Memory B cell (primary cell): ENCODE data around the gene MED31.
"Not testable (repeated sequence)": the region's sequence is repeated elsewhere in the genome, so short reads cannot be mapped to it uniquely, and the experiment has no call there.

Experiments used
- ATAC-seq: fragments of 150-1000 bp; cut with Tn5 transposase; 2 replicates; pipeline ENCODE4 v1.10.0; 2021; ENCODE audit warnings: low read depth, mild to moderate bottlenecking, moderate library complexity
- DNase-seq, 2 donors: peaks; one replicate each; pipeline ENCODE4 v3.0.0; 2022; ENCODE audit warnings: low spot score in 2 of 2
- H3K27ac Mint-ChIP-seq: one replicate; pipeline ENCODE4 v1.8.0; 2022; ENCODE audit warnings: mild to moderate bottlenecking, moderate library complexity, mixed read lengths
- H3K27me3 Mint-ChIP-seq: one replicate; pipeline ENCODE4 v1.8.0; 2022; ENCODE audit warnings: mixed read lengths
- H3K36me3 Mint-ChIP-seq: one replicate; pipeline ENCODE4 v1.8.0; 2022; ENCODE audit warnings: mild to moderate bottlenecking, mixed read lengths
- H3K4me1 Mint-ChIP-seq: one replicate; pipeline ENCODE4 v1.8.0; 2022; ENCODE audit warnings: mixed read lengths
- H3K4me3 Mint-ChIP-seq: one replicate; pipeline ENCODE4 v1.8.0; 2022; ENCODE audit warnings: mild to moderate bottlenecking, moderate library complexity, mixed read lengths
- H3K9me3 Mint-ChIP-seq: one replicate; pipeline ENCODE4 v1.8.0; 2022; ENCODE audit warnings: mixed read lengths

The MED31 gene

DNA sequence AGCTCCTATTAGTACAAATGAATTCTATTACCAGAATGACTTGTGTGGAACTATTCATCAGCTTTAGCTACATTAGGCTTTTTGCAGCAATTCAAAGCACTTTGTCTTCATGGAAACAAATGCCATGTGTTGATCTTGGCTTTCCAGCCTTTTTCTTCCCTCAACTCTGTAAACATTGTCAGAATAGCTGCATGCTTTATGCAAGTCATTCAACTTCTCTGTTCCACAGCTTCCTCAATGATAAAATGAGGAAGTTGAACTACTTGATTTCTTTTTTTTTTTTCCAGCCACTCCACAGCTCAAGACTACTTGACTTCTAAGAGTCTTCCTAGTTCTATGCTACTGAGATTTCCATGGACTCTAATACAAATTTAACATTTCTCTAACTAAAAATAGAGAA is 52.0 kb downstream of the MED31 start:
- peaks cover 9% of the 10 kb centered on the region for H3K4me1 Mint-ChIP-seq
- peak; percentile 86 for ATAC-seq
- H3K27me3 Mint-ChIP-seq: no peaks in the 10 kb centered on the region
- DNase-seq: peak in 1 of 2 donors; percentile 2
- no peaks in the 10 kb centered on the region for H3K9me3 Mint-ChIP-seq
- H3K36me3 Mint-ChIP-seq: peaks cover 22% of the 10 kb centered on the region
- H3K4me3 Mint-ChIP-seq: no peak overlapping the region
- H3K27ac Mint-ChIP-seq: no peak overlapping the region

- Mint-ChIP-seq H3K4me1 (peaks cover 9% of the 10 kb centered on the region), H3K9me3 (no peaks in the 10 kb centered on the region), H3K4me3 (no peak overlapping the region), H3K27ac (no peak overlapping the region), H3K36me3 (peaks cover 24% of the 10 kb centered on the region), H3K27me3 (no peaks in the 10 kb centered on the region)
- DNase-seq (no peak), ATAC-seq (no peak)
Measured at GRCh38 chr17:6597727-6598126, 53.7 kb downstream of the MED31 start.

DNA sequence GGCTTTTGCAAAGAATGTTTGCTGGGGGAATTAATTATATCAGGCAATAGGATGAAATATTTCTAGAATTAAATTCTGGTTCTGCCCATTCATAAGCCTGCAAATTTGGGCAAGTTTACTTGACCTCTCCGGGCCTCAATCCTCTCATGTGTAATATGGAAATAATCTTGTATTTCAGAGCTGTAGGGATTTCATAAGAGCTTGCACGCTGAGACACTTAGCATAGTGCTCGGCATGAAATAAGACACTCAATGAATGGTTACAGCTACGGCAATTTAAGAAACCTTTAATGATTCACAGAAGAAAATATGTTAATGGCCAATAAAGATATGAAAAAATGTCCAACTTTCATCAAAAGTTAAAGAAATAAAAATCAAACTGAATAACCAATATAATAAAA is 54.5 kb downstream of the MED31 start:
- no peak overlapping the region for H3K4me3 Mint-ChIP-seq

DNA sequence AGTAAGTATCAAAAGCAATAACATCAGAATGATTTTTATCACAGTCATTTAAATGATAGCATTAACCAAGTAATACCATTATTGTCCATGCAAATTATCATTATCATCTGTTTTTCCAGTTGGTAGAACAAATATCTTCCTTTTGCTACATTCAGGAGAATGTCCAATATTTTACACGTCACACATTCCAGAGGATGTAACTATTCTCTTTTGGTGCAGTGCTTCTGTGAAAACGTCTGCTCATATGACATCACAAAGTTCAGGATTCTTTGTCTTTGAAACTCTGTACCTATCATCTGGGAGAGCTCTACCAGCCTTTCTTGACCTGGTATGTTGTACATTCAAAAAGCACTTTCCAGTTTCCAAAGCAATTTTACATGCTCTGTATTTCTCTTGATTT is 54.9 kb downstream of the MED31 start:
- Mint-ChIP-seq H3K27me3 (no peaks in the 10 kb centered on the region), H3K36me3 (peaks cover 24% of the 10 kb centered on the region), H3K4me3 (no peak overlapping the region), H3K9me3 (no peaks in the 10 kb centered on the region), H3K4me1 (peaks cover 11% of the 10 kb centered on the region), H3K27ac (no peak overlapping the region)
- no peak for DNase-seq
- ATAC-seq: no peak

More for the DNA sequence above, 54.5 kb downstream of the MED31 start:
- ATAC-seq (no peak), DNase-seq (no peak)
- no peak overlapping the region for H3K27ac Mint-ChIP-seq
- peaks cover 9% of the 10 kb centered on the region for H3K4me1 Mint-ChIP-seq
- H3K36me3 Mint-ChIP-seq: peaks cover 22% of the 10 kb centered on the region
- H3K9me3 Mint-ChIP-seq: no peaks in the 10 kb centered on the region
- no peaks in the 10 kb centered on the region for H3K27me3 Mint-ChIP-seq

- Mint-ChIP-seq H3K27ac (no peak overlapping the region), H3K9me3 (no peaks in the 10 kb centered on the region), H3K27me3 (no peaks in the 10 kb centered on the region), H3K4me1 (peaks cover 11% of the 10 kb centered on the region), H3K4me3 (no peak overlapping the region), H3K36me3 (peaks cover 25% of the 10 kb centered on the region)
- ATAC-seq: no peak
- no peak for DNase-seq
Measured at GRCh38 chr17:6596081-6596480, 55.3 kb downstream of the MED31 start.

DNA sequence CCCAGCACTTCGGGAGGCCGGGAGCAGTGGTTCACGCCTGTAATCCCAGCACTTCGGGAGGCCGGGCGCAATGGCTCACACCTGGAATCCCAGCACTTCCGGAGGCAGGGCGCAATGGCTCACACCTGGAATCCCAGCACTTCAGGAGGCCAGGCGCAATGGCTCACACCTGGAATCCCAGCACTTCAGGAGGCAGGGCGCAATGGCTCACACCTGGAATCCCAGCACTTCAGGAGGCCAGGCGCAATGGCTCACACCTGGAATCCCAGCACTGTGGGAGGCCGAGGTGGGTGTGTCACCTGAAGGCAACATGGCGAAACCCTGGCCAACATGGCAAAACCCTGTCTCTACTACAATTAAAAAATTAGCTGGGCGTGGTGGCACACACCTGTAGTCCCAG is 58.0 kb downstream of the MED31 start:
- ATAC-seq, H3K27me3 Mint-ChIP-seq, H3K9me3 Mint-ChIP-seq, H3K27ac Mint-ChIP-seq, DNase-seq, H3K4me1 Mint-ChIP-seq, H3K4me3 Mint-ChIP-seq: not testable (repeated sequence)
- H3K36me3 Mint-ChIP-seq: peaks cover 34% of the 10 kb centered on the region
